T-helper 1 cell treated with Interleukin-12 subunit alpha and Interleukin-12 subunit beta and Interleukin-4 antibody, amounts not matched to agents 30 μg/mL and 1 μg/mL, for 36 hours (primary cell): ENCODE results near the gene BTN1A1.
A peak's percentile ranks its signal among the peaks of the same experiment; 100 is the strongest.

Experiments used
- H3K27ac Mint-ChIP-seq: one replicate; pipeline ENCODE4 v1.8.0; 2021; ENCODE audit warnings: mild to moderate bottlenecking, mixed read lengths
- H3K27me3 Mint-ChIP-seq: one replicate; pipeline ENCODE4 v1.8.0; 2021; ENCODE audit warnings: low read depth, mixed read lengths
- H3K36me3 Mint-ChIP-seq: one replicate; pipeline ENCODE4 v1.8.0; 2021; ENCODE audit warnings: low read depth, mixed read lengths
- H3K4me1 Mint-ChIP-seq: one replicate; pipeline ENCODE4 v1.8.0; 2021; ENCODE audit warnings: low read depth, mixed read lengths
- H3K4me3 Mint-ChIP-seq: one replicate; pipeline ENCODE4 v1.8.0; 2021; ENCODE audit warnings: mild to moderate bottlenecking, moderate library complexity, mixed read lengths
- H3K9me3 Mint-ChIP-seq: one replicate; pipeline ENCODE4 v1.8.0; 2021; ENCODE audit warnings: mixed read lengths

The BTN1A1 gene

GRCh38 chr6:26471970-26472369 is 28.1 kb upstream of the BTN1A1 start:
- Mint-ChIP-seq H3K9me3 (peaks cover 12% of the 10 kb centered on the region), H3K27ac (peak overlapping the region; percentile 6), H3K4me1 (peaks cover 23% of the 10 kb centered on the region), H3K36me3 (peaks cover 45% of the 10 kb centered on the region), H3K4me3 (no peak overlapping the region), H3K27me3 (no peaks in the 10 kb centered on the region)

GRCh38 chr6:26472549-26473290 is 27.4 kb upstream of the BTN1A1 start:
- H3K36me3 Mint-ChIP-seq = peaks cover 39% of the 10 kb centered on the region
- peak overlapping the region; percentile 100 for H3K27ac Mint-ChIP-seq
- H3K27me3 Mint-ChIP-seq = no peaks in the 10 kb centered on the region

GRCh38 chr6:26473429-26473757 is 26.7 kb upstream of the BTN1A1 start:
- H3K36me3 Mint-ChIP-seq = peaks cover 33% of the 10 kb centered on the region
- H3K4me3 Mint-ChIP-seq = peak overlapping the region; percentile 99
- peaks cover 26% of the 10 kb centered on the region for H3K4me1 Mint-ChIP-seq
- H3K27ac Mint-ChIP-seq = peak overlapping the region; percentile 100
- H3K9me3 Mint-ChIP-seq = peaks cover 12% of the 10 kb centered on the region
- H3K27me3 Mint-ChIP-seq = no peaks in the 10 kb centered on the region

More at GRCh38 chr6:26472549-26473290, 27.4 kb upstream of the BTN1A1 start:
- H3K4me3 Mint-ChIP-seq = peak overlapping the region; percentile 99
- H3K4me1 Mint-ChIP-seq = peaks cover 26% of the 10 kb centered on the region
- H3K9me3 Mint-ChIP-seq = peaks cover 12% of the 10 kb centered on the region

GRCh38 chr6:26473758-26474438 is 26.2 kb upstream of the BTN1A1 start:
- Mint-ChIP-seq H3K9me3 (peaks cover 12% of the 10 kb centered on the region), H3K36me3 (peaks cover 28% of the 10 kb centered on the region), H3K4me1 (peaks cover 26% of the 10 kb centered on the region), H3K4me3 (peak overlapping the region; percentile 99), H3K27ac (peak overlapping the region; percentile 100), H3K27me3 (no peaks in the 10 kb centered on the region)

GRCh38 chr6:26474439-26474881 is 25.6 kb upstream of the BTN1A1 start:
- peaks cover 12% of the 10 kb centered on the region for H3K9me3 Mint-ChIP-seq

GRCh38 chr6:26475823-26476729 is 24.0 kb upstream of the BTN1A1 start:
- Mint-ChIP-seq H3K9me3 (peaks cover 12% of the 10 kb centered on the region), H3K4me1 (peaks cover 30% of the 10 kb centered on the region), H3K36me3 (peaks cover 18% of the 10 kb centered on the region), H3K27me3 (no peaks in the 10 kb centered on the region), H3K27ac (no peak overlapping the region), H3K4me3 (no peak overlapping the region)

More at GRCh38 chr6:26474439-26474881, 25.6 kb upstream of the BTN1A1 start:
- peak overlapping the region; percentile 99 for H3K4me3 Mint-ChIP-seq
- no peaks in the 10 kb centered on the region for H3K27me3 Mint-ChIP-seq
- H3K4me1 Mint-ChIP-seq = peaks cover 26% of the 10 kb centered on the region
- peaks cover 25% of the 10 kb centered on the region for H3K36me3 Mint-ChIP-seq
- peak overlapping the region; percentile 100 for H3K27ac Mint-ChIP-seq

GRCh38 chr6:26476896-26477295 is 23.2 kb upstream of the BTN1A1 start:
- no peaks in the 10 kb centered on the region for H3K27me3 Mint-ChIP-seq
- H3K4me3 Mint-ChIP-seq = no peak overlapping the region
- peaks cover 4% of the 10 kb centered on the region for H3K9me3 Mint-ChIP-seq
- H3K27ac Mint-ChIP-seq = peak overlapping the region; percentile 26
- H3K36me3 Mint-ChIP-seq = peaks cover 11% of the 10 kb centered on the region
- H3K4me1 Mint-ChIP-seq = peaks cover 30% of the 10 kb centered on the region

- H3K4me1 Mint-ChIP-seq = peaks cover 30% of the 10 kb centered on the region
- no peak overlapping the region for H3K4me3 Mint-ChIP-seq
- H3K27me3 Mint-ChIP-seq = no peaks in the 10 kb centered on the region
- H3K9me3 Mint-ChIP-seq = peaks cover 3% of the 10 kb centered on the region
- peaks cover 10% of the 10 kb centered on the region for H3K36me3 Mint-ChIP-seq
- H3K27ac Mint-ChIP-seq = no peak overlapping the region
These were observed 22.7 kb upstream of the BTN1A1 start for GRCh38 chr6:26477426-26477825.

GRCh38 chr6:26478100-26478984 is 21.8 kb upstream of the BTN1A1 start:
- H3K27ac Mint-ChIP-seq = no peak overlapping the region
- no peak overlapping the region for H3K4me3 Mint-ChIP-seq

GRCh38 chr6:26478985-26479278 is 21.2 kb upstream of the BTN1A1 start:
- Mint-ChIP-seq H3K4me3 (no peak overlapping the region), H3K27ac (no peak overlapping the region), H3K9me3 (no peaks in the 10 kb centered on the region), H3K4me1 (peaks cover 19% of the 10 kb centered on the region), H3K36me3 (peaks cover 5% of the 10 kb centered on the region), H3K27me3 (no peaks in the 10 kb centered on the region)

More at GRCh38 chr6:26478100-26478984, 21.8 kb upstream of the BTN1A1 start:
- H3K36me3 Mint-ChIP-seq = peaks cover 6% of the 10 kb centered on the region
- no peaks in the 10 kb centered on the region for H3K27me3 Mint-ChIP-seq
- H3K9me3 Mint-ChIP-seq = no peaks in the 10 kb centered on the region
- H3K4me1 Mint-ChIP-seq = peaks cover 22% of the 10 kb centered on the region

GRCh38 chr6:26482338-26482737 is 17.8 kb upstream of the BTN1A1 start:
- H3K9me3 Mint-ChIP-seq = peaks cover 3% of the 10 kb centered on the region
- H3K36me3 Mint-ChIP-seq = no peaks in the 10 kb centered on the region
- no peak overlapping the region for H3K27ac Mint-ChIP-seq
- H3K4me1 Mint-ChIP-seq = peaks cover 4% of the 10 kb centered on the region
- H3K4me3 Mint-ChIP-seq = no peak overlapping the region
- H3K27me3 Mint-ChIP-seq = no peaks in the 10 kb centered on the region

- Mint-ChIP-seq H3K9me3 (peaks cover 11% of the 10 kb centered on the region), H3K4me3 (no peak overlapping the region), H3K27me3 (no peaks in the 10 kb centered on the region), H3K36me3 (no peaks in the 10 kb centered on the region), H3K4me1 (peaks cover 4% of the 10 kb centered on the region), H3K27ac (no peak overlapping the region)
These were observed 16.4 kb upstream of the BTN1A1 start for GRCh38 chr6:26483727-26484126.

GRCh38 chr6:26484161-26484560 is 15.9 kb upstream of the BTN1A1 start:
- peaks cover 4% of the 10 kb centered on the region for H3K4me1 Mint-ChIP-seq
- H3K4me3 Mint-ChIP-seq = no peak overlapping the region
- H3K27ac Mint-ChIP-seq = no peak overlapping the region
- peaks cover 11% of the 10 kb centered on the region for H3K9me3 Mint-ChIP-seq
- H3K36me3 Mint-ChIP-seq = no peaks in the 10 kb centered on the region
- no peaks in the 10 kb centered on the region for H3K27me3 Mint-ChIP-seq
